H54 (cell line): ENCODE measurements around the gene PTPRD.
A peak's percentile ranks its signal among the peaks of the same experiment; 100 is the strongest.

ENCODE experiments used
- DNase-seq: peaks from one replicate; pipeline ENCODE4 v3.0.0; 2011; ENCODE audit warnings: low spot score, mixed read lengths; ENCODE audit not compliant: insufficient read length
- FAIRE-seq: peaks from 3 replicates; lab custom pipeline; 2011; peaks lifted over from hg19 to GRCh38; lab: Jason Lieb, UNC
- POLR2A ChIP-seq: IDR thresholded peaks from 2 replicates; pipeline ENCODE4 v1.6.1; 2011; ENCODE audit warnings: low read depth, mild to moderate bottlenecking, low read length

The PTPRD gene

DNA sequence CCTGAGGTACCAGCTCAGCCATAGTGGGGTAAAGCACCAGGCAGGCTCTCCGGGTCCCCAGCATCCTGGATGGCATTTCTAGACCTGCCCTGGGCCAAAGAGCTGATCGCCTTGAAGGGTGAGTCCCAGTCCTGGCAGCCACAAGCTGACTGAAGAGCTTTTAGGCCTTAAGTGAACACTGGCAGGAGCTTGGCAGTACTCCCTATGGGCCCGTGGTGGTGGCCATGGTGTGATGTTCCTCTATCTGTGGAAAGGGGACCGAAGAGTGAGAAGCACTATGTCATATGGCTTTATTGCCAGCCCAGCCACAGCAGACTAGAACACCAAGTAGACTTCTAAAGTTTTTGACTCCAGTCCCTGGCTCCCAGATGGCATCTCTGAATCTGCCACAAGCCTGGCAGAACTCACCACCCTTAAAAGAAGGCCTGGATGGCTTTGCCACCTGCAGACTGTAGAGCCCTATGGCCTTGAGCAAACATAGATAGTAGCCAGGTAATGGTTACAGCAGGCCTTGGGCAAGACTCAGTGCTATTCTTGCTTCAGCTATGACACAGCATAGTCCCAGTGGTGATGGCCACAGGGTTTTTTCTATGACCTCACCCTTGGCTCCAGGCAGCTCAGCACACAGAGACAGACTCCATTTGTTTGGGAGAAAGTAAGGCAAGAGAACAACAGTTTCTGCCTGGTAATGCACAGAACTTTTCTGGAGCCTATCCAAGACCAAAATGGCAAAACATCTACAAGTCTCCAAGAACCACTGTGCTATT lies 2011.7 kb downstream of the PTPRD start:
- no peak for TF ChIP-seq POLR2A
- DNase-seq (no peak), FAIRE-seq (no peak)

DNA sequence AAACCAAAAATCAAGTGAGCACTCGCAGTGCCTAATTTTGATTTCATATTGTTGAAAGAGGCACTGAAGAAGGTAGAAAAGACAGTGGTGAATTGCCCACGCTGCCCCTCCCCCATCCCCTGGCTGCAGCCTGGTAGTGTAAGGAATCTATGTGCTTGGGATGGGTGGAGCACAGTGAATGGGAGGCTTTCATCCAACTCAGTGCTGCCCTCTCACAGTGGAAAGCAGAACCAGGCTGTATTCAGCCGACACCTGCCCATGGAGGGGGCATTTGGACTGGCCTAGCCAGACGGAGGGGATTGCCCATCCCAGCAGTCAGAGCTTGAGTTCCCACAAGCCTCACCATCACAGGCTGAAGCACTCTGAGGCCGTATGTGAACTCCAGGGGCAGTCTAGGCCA lies 2012.9 kb downstream of the PTPRD start:
- TF ChIP-seq POLR2A = no peak
- DNase-seq = no peak
- no peak for FAIRE-seq

DNA sequence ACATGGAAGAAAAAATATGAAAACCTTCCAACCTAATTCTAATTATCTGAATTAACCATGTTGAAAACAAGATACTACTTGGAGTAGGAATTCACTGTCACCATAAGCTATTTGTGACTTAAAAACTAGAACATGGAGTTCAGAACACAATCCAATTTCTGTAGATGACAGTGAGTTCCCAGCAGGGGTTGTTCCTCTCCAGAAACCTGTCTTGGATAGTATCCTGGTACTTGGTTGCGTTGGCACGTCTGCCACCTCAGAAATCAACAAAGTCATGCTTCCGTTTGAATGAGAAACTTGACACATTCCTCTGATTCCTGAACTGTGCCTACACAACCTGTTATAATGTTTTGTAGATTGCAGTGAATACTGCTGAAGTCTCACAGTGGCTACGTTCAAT lies 2023.3 kb downstream of the PTPRD start:
- no peak for TF ChIP-seq POLR2A
- no peak for FAIRE-seq

DNA sequence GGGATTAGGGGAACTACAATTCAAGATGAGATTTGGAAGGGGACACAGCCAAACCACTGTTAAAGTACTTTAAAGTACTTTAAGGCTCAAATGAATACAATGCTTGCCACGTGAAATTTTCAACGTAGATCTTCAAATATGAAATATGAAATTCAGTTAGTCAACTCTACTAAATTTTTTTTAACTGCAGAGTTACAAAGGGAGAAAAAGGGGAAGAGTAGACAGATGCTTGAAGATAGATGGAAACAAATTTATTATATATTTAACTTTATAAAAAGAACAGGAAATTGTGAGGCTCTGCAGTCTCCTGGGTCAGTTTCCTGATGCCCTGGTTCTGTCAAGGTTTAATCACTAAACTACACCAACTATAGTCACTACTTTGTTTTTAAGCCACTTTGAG lies 2027.8 kb downstream of the PTPRD start:
- FAIRE-seq (no peak), DNase-seq (no peak)
- no peak for TF ChIP-seq POLR2A

More for the DNA sequence above, 2023.3 kb downstream of the PTPRD start:
- no peak for DNase-seq

DNA sequence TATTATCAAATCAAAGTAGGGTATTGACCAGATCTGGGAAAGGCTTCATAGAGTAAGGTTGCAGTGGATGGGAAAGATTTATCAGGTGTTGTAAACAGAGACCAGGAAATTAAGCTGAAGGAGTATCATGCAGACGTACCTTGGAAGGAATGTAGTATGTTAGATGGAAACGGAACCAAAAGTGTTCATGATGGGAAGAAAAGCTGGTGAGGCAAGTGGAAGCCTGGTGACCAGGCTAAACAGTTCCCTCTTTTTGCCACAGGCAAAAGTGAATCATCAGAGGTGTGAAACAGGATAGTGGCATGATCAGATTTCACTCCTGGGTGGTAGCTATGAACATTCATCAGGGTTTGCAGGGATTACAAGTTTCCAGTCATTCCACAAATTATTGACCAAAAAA lies 2033.1 kb downstream of the PTPRD start:
- peak; percentile 6 for FAIRE-seq
- no peak for TF ChIP-seq POLR2A
- DNase-seq = no peak

DNA sequence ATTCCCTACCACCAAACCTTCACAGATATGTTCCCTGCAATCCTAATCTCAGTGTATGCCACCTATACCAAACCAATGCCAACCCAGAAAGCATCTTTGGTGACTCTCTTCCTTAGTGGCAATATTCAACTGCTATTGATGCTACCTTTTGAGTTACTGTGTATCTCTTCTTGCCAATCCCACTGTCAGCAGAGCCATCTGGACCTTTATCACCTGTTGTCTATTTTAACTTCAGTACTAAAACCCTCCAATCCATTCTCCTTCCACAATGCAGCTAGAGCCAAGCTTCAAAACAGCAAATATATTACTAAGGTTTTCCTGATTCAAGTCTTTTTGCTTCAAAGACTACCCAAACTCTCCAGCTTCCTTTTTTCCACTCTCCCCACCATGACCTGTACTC lies 2036.1 kb downstream of the PTPRD start:
- TF ChIP-seq POLR2A = no peak
- FAIRE-seq = no peak
- no peak for DNase-seq

DNA sequence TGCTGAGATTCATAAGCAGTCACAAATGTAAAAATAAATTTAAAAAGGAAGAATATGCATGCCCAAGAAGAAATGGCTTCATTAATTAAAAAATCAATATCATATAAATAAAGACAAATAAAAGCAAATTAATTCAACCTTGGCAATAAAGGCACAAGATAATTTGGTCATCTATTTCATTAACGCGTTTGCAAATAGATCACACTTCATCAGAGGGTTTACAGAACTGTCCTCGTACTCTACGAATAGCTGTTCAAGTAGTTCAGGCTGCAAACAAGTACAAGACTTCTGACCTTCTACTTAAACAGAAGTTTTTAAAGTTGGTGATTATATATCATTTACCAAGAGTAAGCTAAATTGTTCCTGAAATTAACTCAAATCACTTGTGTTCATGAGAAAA lies 2038.0 kb downstream of the PTPRD start:
- no peak for DNase-seq
- no peak for FAIRE-seq
- no peak for TF ChIP-seq POLR2A

DNA sequence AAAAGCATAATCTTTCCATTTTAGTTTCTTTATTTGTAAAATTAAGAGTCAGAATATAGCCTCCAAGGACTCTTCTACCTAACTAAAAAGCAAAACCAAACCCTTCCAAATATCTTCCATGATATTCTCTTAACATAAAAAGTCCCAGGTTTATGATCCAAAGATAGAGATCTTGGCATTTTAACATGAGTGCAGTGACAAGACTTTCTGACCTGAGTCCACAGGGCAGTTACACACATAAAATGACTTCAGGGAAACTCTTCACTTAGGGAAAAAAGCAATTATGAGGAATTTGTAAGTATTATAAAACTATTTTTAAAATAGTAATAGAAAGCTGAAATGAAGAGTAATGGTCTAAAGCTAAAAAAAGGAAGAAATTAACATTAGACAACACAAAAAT lies 2040.6 kb downstream of the PTPRD start:
- DNase-seq (no peak), FAIRE-seq (no peak)
- no peak for TF ChIP-seq POLR2A

DNA sequence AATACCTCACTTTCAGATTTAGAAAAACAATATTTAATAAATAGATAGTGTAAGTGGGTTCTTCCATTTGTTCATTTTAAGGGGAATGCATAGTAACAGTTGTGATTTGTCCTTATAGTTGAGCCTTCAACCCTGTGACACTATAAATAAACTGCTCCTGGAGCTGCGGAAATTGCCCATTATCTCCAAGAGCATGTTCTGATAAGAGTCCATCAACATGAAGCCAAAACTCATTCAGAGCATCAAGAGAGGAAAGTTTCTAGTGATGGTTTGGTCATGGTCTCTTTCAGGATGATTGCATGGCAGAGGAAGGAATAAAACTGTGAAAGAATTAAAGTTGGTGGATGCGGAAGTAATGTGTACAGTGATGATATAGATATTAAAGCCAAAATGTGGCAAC lies 2041.2 kb downstream of the PTPRD start:
- TF ChIP-seq POLR2A = no peak
- DNase-seq (no peak), FAIRE-seq (no peak)

DNA sequence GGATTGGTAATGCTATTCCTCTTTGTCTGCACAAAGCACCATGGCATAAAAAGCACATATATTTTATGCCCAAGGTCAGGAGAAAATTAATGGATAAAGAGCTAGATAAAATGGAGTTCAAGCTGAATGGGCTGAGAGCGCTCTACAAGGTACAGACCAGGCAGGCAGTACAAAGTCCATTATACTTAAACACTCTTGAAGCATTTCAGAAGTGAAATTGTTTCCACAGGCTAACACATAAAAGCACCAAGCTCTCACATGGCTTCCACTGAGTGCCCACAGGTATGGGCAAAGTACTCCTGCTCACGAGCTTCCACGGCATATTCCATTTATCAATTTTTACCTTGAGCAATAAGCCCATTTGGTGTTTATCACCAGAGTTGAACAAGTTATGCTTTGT lies 2042.0 kb downstream of the PTPRD start:
- TF ChIP-seq POLR2A = no peak
- no peak for FAIRE-seq
- no peak for DNase-seq

DNA sequence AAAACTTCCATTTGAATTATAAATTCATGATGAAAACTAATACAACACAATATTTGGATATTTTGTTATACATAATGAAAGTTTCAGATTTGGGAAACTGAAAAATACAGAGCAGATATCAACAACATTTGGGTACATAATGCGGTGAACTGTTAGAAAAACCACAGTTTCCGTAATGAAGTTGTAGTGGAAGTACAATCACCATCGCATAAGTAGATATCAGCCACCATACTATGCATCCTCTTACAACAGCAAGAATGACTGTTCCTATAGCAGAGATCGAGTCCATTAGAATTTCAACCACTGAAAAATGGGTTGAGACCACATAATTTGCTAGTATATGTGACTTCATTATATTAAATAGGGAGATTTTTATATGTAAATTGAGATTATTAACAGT lies 2043.0 kb downstream of the PTPRD start:
- DNase-seq = no peak
- TF ChIP-seq POLR2A = no peak
- FAIRE-seq = no peak

DNA sequence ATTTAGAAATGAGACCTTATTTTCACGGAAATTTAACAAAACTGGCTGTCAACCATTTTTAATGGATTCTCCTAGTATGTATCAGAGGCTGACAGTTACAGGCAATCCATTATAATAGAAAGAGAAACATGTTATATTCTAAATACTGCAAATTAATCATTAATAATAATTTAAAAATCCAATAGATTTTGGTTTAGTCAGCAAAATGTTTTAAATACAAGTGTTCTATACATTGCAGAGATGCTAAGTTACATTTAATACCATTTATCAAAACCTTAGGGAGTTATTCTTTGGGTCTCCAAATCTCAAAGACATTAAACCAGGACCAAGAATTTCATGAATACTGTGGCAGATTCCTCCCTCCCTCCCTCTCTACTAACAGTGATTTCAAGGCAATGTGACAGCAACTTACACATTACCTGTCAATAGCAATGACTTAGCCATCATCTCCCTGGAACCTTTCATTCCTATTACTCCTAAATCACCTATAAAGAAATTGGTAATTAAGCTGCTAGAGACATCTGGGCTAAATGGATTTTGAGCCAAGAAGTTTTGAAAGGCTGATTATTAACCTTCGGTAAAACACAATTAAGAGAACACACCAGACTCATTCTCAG lies 2044.7 kb downstream of the PTPRD start:
- no peak for TF ChIP-seq POLR2A
- FAIRE-seq = no peak

DNA sequence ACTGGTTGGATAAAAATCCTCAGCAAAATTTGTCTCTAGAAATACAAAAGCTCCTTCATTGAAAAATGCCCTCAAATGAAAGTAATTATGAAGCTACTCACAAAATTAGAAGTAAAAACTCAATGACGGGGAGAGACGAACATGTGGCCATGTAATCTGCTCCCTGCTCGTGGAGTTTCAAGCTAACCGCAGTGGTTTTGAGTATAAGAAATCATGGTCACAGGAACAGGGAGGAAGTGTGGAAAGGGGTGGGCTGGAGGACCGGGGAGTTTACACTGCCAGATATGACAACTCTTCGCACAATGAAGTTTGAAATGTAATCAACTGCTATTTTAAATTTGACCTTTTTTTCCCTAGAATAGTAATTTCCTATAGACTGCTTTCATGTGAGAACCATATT lies 2047.8 kb downstream of the PTPRD start:
- FAIRE-seq (no peak), DNase-seq (no peak)
- TF ChIP-seq POLR2A = no peak

More for the DNA sequence above, 2044.7 kb downstream of the PTPRD start:
- DNase-seq = no peak

DNA sequence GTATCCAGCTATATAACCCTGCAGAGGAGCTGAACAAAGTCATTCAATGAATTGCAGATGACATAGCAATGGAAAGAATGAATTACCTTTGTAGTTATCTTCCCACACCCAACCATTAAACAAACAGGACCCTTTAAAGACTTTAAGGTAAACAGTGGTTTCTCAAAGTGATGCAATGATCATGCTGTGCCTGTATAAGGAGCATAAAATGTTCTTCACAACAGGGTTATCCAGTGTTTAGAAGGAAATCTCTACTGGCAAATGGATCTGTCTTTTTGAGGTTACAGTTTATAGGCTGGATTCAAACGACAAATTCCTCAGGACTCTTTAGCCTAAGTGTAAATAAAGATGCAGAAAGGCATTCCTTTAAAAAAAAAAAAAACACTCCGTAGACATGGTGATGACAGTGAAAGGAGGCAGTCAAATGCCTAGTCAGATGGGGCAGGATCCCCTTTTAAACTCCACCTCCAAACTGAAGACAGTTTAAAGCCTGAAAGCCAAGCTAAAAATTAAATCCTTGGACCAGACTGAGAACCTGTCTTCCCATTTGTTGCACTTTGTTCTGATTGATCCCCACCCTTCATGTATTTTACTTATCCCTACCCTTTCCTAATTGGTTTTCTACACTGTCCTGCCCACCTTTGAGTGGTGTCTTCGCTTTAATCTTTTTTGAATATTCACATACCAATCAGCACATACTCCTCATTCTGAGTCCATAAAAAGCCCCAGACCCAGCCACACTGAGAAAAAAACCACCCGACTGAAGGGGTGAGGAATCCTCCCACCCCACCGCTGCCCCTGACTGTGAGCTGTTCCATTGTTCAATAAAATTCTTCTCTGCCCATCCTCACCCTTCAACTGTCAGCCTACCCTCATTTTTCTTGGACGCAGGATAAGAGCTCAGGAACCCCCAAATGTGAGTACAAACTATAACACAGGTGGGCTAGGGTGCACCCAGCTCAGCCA lies 2052.0 kb downstream of the PTPRD start:
- DNase-seq (no peak), FAIRE-seq (no peak)
- TF ChIP-seq POLR2A = no peak

DNA sequence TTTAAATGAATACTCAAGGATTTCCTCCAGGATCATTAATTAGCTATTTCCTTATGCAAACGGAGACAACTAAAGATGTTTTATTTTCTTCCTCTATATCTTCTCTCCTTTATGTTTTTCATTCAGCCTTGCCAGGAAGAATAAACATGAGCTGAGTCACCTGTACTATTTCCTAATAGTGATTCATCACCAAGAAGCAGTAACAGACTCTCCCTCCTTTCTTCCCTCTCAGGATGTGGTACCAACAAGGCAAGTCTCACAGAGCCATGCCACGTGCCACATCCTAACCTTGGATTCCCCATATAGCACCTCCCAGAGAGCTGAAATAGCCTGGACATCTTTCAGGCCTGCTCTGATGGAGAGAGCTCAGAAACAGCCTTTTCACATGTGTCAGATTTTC lies 2054.6 kb downstream of the PTPRD start:
- peak; percentile 93 for FAIRE-seq
- no peak for TF ChIP-seq POLR2A
- DNase-seq = peak; percentile 26
